NCI-H1092 treated with DMSO at 0.1 percent for 48 hours (cell line): Measurements from ENCODE around the gene FAT2.
"Not testable (repeated sequence)": the region's sequence is repeated elsewhere in the genome, so short reads cannot be mapped to it uniquely, and the experiment has no call there.

Experiments
- DNase-seq: peaks from one replicate; lab custom pipeline; 2025; lab: John Stamatoyannopoulos, UW

Gene FAT2

GRCh38 chr5:151614565-151614964 lies 23.4 kb upstream of the FAT2 start:
- no peak for DNase-seq

- no peak for DNase-seq
Observed at GRCh38 chr5:151612689-151613427, 21.7 kb upstream of the FAT2 start.

- no peak for DNase-seq
Observed at GRCh38 chr5:151611127-151611775, 20.1 kb upstream of the FAT2 start.

- DNase-seq: no peak
Observed at GRCh38 chr5:151608522-151608921, 17.4 kb upstream of the FAT2 start.

GRCh38 chr5:151607304-151607703 lies 16.2 kb upstream of the FAT2 start:
- DNase-seq: no peak

GRCh38 chr5:151605559-151605958 lies 14.4 kb upstream of the FAT2 start:
- DNase-seq: no peak

- no peak for DNase-seq
Observed at GRCh38 chr5:151602806-151603205, 11.7 kb upstream of the FAT2 start.

- no peak for DNase-seq
Observed at GRCh38 chr5:151601391-151601790, 10.3 kb upstream of the FAT2 start.

GRCh38 chr5:151600069-151600665 lies 9.0 kb upstream of the FAT2 start:
- no peak for DNase-seq

- DNase-seq: no peak
Observed at GRCh38 chr5:151598984-151599383, 7.9 kb upstream of the FAT2 start.

GRCh38 chr5:151598549-151598948 lies 7.4 kb upstream of the FAT2 start:
- no peak for DNase-seq

- no peak for DNase-seq
Observed at GRCh38 chr5:151597749-151598148, 6.6 kb upstream of the FAT2 start.

- no peak for DNase-seq
Observed at GRCh38 chr5:151596828-151597539, 5.9 kb upstream of the FAT2 start.

GRCh38 chr5:151595411-151595826 lies 4.3 kb upstream of the FAT2 start:
- DNase-seq: no peak

- DNase-seq: no peak
Observed at GRCh38 chr5:151592855-151593408, 1.8 kb upstream of the FAT2 start.

GRCh38 chr5:151589878-151590570 lies 1.1 kb downstream of the FAT2 start:
- no peak for DNase-seq

- no peak for DNase-seq
Observed at GRCh38 chr5:151587796-151588555, 3.2 kb downstream of the FAT2 start.

GRCh38 chr5:151585970-151586369 lies 5.2 kb downstream of the FAT2 start:
- peak; percentile 1 for DNase-seq

- DNase-seq: not testable (repeated sequence)
Observed at GRCh38 chr5:151585344-151585743, 5.8 kb downstream of the FAT2 start.

GRCh38 chr5:151584057-151584937 lies 6.8 kb downstream of the FAT2 start:
- no peak for DNase-seq
